Cardiac muscle cell (in vitro differentiated cells and primary cell): Measurements from ENCODE around the gene KRTAP10-6. TPM values are rescaled to one million over a fixed set of nuclear protein-coding genes. Genes with fewer than 3 reads are reported as not detected.
A peak's percentile ranks its signal among the peaks of the same experiment; 100 is the strongest.

Experiments used
- DNase-seq, 2 donors: peaks; one replicate each; pipeline versions ENCODE4 v3.0.0 to v3.0.0-alpha.2; 2010 to 2017; ENCODE audit warnings: low read depth in 1 of 2, low spot score in 1 of 2
- H3K27ac ChIP-seq: fragments of 200-600 bp; sonication (generic); 2 replicates; pipeline ENCODE4 v1.5.1; 2016
- H3K27me3 ChIP-seq: fragments of 200-600 bp; sonication (generic); 2 replicates; pipeline ENCODE4 v1.6.0; 2016; ENCODE audit warnings: control low read depth
- H3K36me3 ChIP-seq: fragments of 200-600 bp; sonication (generic); 2 replicates; pipeline ENCODE4 v1.5.1; 2016; ENCODE audit warnings: control low read depth
- H3K4me1 ChIP-seq: fragments of 200-600 bp; sonication (generic); 2 replicates; pipeline ENCODE4 v1.8.1; 2017; ENCODE audit warnings: low read depth, mild to moderate bottlenecking, mixed run types
- H3K4me3 ChIP-seq: fragments of 200-600 bp; sonication (generic); 2 replicates; pipeline ENCODE4 v1.5.1; 2016; ENCODE audit warnings: mild to moderate bottlenecking
- H3K9me3 ChIP-seq: fragments of 200-600 bp; sonication (generic); 2 replicates; pipeline ENCODE4 v1.5.1; 2017; ENCODE audit warnings: low read depth, mild to moderate bottlenecking, control low read depth
- CTCF ChIP-seq: IDR thresholded peaks from 2 replicates; pipeline ENCODE4 v1.5.1; 2012; ENCODE audit warnings: low read depth, mild to moderate bottlenecking, low read length
- polyA plus RNA-seq: library from polyadenylated mRNA; unstranded; fragments of >200 nt; fragmentation: Nextera tagmentation; extraction: Ambion mirVana; gene quantifications from 2 replicates; pipeline ENCODE4 v1.2.1, GENCODE V29; 2016
- total RNA-seq: library from RNA; depleted of rRNA; stranded (reverse); fragments of >200 nt; gene quantifications from 2 replicates; pipeline ENCODE4 v1.2.3, GENCODE V29; 2016

KRTAP10-6 gene
- total and polyA plus RNA-seq, 2 experiments from 2014 or later: 0.29 TPM; not detected in 1

GRCh38 chr21:44618909-44619308 lies 26.6 kb upstream of the KRTAP10-6 start:
- no peak overlapping the region for H3K4me3 ChIP-seq
- no peak for DNase-seq
- no peaks in the 10 kb centered on the region for H3K4me1 ChIP-seq
- TF ChIP-seq CTCF: no peak
- H3K27me3 ChIP-seq: no peaks in the 10 kb centered on the region
- no peak overlapping the region for H3K27ac ChIP-seq
- H3K36me3 ChIP-seq: no peaks in the 10 kb centered on the region
- no peaks in the 10 kb centered on the region for H3K9me3 ChIP-seq

- Histone ChIP-seq H3K4me3 (no peak overlapping the region), H3K36me3 (no peaks in the 10 kb centered on the region), H3K9me3 (no peaks in the 10 kb centered on the region), H3K4me1 (no peaks in the 10 kb centered on the region), H3K27me3 (no peaks in the 10 kb centered on the region), H3K27ac (no peak overlapping the region)
- DNase-seq: peak in 1 of 2 donors; percentile 9
- no peak for TF ChIP-seq CTCF
Measured at GRCh38 chr21:44618504-44618903, 26.2 kb upstream of the KRTAP10-6 start.

- no peak for TF ChIP-seq CTCF
- H3K4me3 ChIP-seq: no peak overlapping the region
- no peaks in the 10 kb centered on the region for H3K27me3 ChIP-seq
- no peak overlapping the region for H3K27ac ChIP-seq
- DNase-seq: no peak
- H3K36me3 ChIP-seq: no peaks in the 10 kb centered on the region
- no peaks in the 10 kb centered on the region for H3K9me3 ChIP-seq
- H3K4me1 ChIP-seq: no peaks in the 10 kb centered on the region
Measured at GRCh38 chr21:44617071-44617501, 24.8 kb upstream of the KRTAP10-6 start.

- Histone ChIP-seq H3K27ac (no peak overlapping the region), H3K9me3 (no peaks in the 10 kb centered on the region), H3K27me3 (no peaks in the 10 kb centered on the region), H3K4me3 (no peak overlapping the region), H3K4me1 (no peaks in the 10 kb centered on the region), H3K36me3 (no peaks in the 10 kb centered on the region)
- DNase-seq: no peak
- TF ChIP-seq CTCF: no peak
Measured at GRCh38 chr21:44616591-44616926, 24.3 kb upstream of the KRTAP10-6 start.

GRCh38 chr21:44615911-44616590 lies 23.7 kb upstream of the KRTAP10-6 start:
- TF ChIP-seq CTCF: no peak
- H3K4me1 ChIP-seq: no peaks in the 10 kb centered on the region
- H3K27me3 ChIP-seq: no peaks in the 10 kb centered on the region
- H3K27ac ChIP-seq: no peak overlapping the region
- H3K36me3 ChIP-seq: no peaks in the 10 kb centered on the region
- no peak overlapping the region for H3K4me3 ChIP-seq
- no peaks in the 10 kb centered on the region for H3K9me3 ChIP-seq
- no peak for DNase-seq
